ENCODE measurements around the gene LTBP2.

Gene LTBP2

GRCh38 chr14:74582910-74583581, 29.0 kb downstream of the LTBP2 start:
- Histone ChIP-seq H3K9me3 (ENCODE audit: control insufficient read depth, low read length) (no peaks in the 10 kb centered on the region), H3K27me3 (ENCODE audit: control insufficient read depth, insufficient read depth, low read length) (no peaks in the 10 kb centered on the region), H3K4me3 (ENCODE audit: low read length) (no peak overlapping the region), H3K4me1 (ENCODE audit: control insufficient read depth, insufficient read depth, low read length) (peaks cover 13% of the 10 kb centered on the region), H3K36me3 (ENCODE audit: control insufficient read depth, insufficient read depth, low read length) (no peaks in the 10 kb centered on the region), H3K9ac (ENCODE audit: low read length) (no peak overlapping the region)

GRCh38 chr14:74580275-74580672, 31.8 kb downstream of the LTBP2 start:
- no peaks in the 10 kb centered on the region for H3K36me3 ChIP-seq (ENCODE audit: control insufficient read depth, insufficient read depth, low read length)
- no peak overlapping the region for H3K9ac ChIP-seq (ENCODE audit: low read length)
- no peaks in the 10 kb centered on the region for H3K9me3 ChIP-seq (ENCODE audit: control insufficient read depth, low read length)
- H3K27me3 ChIP-seq (ENCODE audit: control insufficient read depth, insufficient read depth, low read length), result no peaks in the 10 kb centered on the region
- H3K4me1 ChIP-seq (ENCODE audit: control insufficient read depth, insufficient read depth, low read length), result peaks cover 13% of the 10 kb centered on the region
- H3K4me3 ChIP-seq (ENCODE audit: low read length), result no peak overlapping the region

DNA sequence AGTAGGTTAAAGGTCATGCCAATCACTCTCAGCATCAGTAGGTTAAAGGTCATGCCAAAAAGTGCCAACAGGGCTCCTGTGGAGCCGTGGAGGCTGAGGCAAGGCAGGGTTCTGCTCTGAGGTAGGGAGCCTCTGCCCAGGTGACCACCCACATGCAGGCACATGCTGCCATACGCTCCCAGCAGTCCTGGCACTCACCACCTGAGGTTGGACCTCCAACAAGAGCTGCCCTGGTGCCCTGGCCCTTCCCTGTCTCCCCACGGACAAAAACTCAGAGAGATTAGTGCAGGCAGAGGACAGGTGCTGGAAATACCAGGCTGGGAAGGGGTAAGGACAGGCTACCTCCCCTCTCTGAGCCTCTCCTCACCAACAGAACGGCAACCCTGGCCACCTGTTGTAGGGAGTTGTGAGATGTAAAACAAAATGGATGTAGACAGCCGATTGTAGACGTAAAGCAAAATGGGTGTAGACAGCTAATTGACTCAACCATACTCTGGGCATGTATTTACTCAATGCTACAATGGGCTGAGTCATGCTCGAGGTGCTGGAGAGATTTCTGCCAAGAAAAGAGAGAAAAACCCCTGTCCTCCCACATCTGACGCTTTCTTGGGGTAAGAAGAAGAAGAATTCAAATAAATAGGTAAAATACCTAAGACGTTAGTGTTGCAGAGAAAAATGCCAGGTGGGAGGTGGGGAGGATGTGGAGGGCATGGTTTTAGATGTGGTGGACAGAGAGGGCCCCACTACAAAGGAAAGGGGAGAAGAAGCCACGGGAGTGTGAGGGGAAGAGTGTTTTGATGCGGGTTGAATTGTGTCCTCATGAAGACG, 32.4 kb downstream of the LTBP2 start:
- Histone ChIP-seq H3K9me3 (ENCODE audit: control insufficient read depth, low read length) (no peaks in the 10 kb centered on the region), H3K9ac (ENCODE audit: low read length) (no peak overlapping the region), H3K4me3 (ENCODE audit: low read length) (no peak overlapping the region), H3K27me3 (ENCODE audit: control insufficient read depth, insufficient read depth, low read length) (no peaks in the 10 kb centered on the region), H3K36me3 (ENCODE audit: control insufficient read depth, insufficient read depth, low read length) (no peaks in the 10 kb centered on the region), H3K4me1 (ENCODE audit: control insufficient read depth, insufficient read depth, low read length) (peaks cover 13% of the 10 kb centered on the region)

- no peak overlapping the region for H3K4me3 ChIP-seq (ENCODE audit: low read length)
- H3K9ac ChIP-seq (ENCODE audit: low read length), result no peak overlapping the region
- no peaks in the 10 kb centered on the region for H3K36me3 ChIP-seq (ENCODE audit: control insufficient read depth, insufficient read depth, low read length)
- H3K27me3 ChIP-seq (ENCODE audit: control insufficient read depth, insufficient read depth, low read length), result no peaks in the 10 kb centered on the region
- peaks cover 13% of the 10 kb centered on the region for H3K4me1 ChIP-seq (ENCODE audit: control insufficient read depth, insufficient read depth, low read length)
- no peaks in the 10 kb centered on the region for H3K9me3 ChIP-seq (ENCODE audit: control insufficient read depth, low read length)
Observed at GRCh38 chr14:74578479-74578878, 33.6 kb downstream of the LTBP2 start.

DNA sequence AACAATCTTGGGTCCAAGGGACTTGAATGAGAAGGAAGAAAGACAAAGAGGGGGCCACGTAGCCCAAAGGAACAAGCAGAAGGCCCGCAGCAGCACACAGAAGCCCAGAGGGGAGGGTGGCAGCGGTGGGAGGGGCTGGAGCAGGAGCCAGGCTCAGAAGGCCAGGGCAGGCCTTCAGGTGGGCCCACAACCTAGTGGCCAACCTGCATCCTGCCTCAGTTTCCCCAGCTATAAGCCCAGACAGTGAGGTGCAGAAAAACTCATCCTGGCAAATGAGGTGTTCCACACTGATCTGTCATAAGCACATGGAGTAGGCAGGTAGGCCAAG, 34.1 kb downstream of the LTBP2 start:
- Histone ChIP-seq H3K27me3 (ENCODE audit: control insufficient read depth, insufficient read depth, low read length) (no peaks in the 10 kb centered on the region), H3K36me3 (ENCODE audit: control insufficient read depth, insufficient read depth, low read length) (no peaks in the 10 kb centered on the region), H3K9me3 (ENCODE audit: control insufficient read depth, low read length) (no peaks in the 10 kb centered on the region), H3K4me1 (ENCODE audit: control insufficient read depth, insufficient read depth, low read length) (peaks cover 17% of the 10 kb centered on the region), H3K9ac (ENCODE audit: low read length) (no peak overlapping the region), H3K4me3 (ENCODE audit: low read length) (no peak overlapping the region)

DNA sequence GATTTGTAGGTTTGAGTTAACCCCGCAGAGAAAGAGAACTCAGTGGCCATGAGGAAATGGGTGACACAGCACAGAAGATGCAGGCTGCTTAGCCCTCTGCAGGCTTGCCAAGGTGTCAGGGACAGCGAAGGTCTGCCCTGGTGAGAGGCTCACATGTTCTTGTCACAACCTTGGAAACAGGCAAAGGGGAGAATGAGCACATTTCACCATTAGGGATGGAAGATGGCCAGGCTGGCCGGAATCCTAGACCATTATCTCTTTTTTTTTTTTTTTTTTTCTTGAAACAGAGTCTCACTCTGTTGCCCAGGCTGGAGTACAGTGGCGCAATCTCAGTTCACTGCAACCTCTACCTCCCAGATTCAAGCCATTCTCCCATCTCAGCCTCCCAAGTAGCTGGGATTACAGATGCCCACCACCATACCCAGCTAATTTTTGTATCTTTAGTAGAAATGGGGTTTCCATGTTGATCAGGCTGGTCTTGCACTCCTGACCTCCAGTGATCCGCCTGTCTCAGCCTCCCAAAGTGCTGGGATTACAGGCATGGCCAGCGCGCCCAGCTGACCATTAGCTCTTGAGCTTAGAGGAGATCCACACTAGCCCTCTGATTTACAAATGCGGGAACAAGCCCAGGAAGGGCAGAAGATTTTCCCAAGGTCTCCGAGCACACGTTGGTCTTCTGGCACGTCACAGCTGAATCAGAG, 34.6 kb downstream of the LTBP2 start:
- Histone ChIP-seq H3K9ac (ENCODE audit: low read length) (no peak overlapping the region), H3K4me3 (ENCODE audit: low read length) (no peak overlapping the region), H3K4me1 (ENCODE audit: control insufficient read depth, insufficient read depth, low read length) (peaks cover 22% of the 10 kb centered on the region), H3K27me3 (ENCODE audit: control insufficient read depth, insufficient read depth, low read length) (no peaks in the 10 kb centered on the region), H3K9me3 (ENCODE audit: control insufficient read depth, low read length) (no peaks in the 10 kb centered on the region), H3K36me3 (ENCODE audit: control insufficient read depth, insufficient read depth, low read length) (no peaks in the 10 kb centered on the region)

DNA sequence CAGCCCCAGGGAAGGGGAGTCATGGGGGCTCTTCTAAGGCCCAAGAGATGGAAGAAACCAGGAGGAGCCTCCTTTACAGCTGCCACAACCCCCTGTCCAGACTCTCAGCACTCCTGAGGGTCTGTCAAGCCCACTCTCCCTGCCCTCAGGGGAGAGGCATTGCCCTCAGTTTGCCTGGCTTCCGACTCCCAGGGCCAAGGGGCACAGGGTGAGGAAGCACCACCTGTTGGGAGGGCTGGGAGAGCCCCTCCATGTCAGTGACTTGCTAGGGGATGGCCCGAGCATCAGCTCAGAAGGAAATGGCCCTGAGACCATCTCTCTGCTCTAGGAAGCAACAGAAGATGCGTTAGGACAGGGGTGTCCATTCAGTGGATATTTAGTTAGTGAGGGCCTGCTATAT, 36.1 kb downstream of the LTBP2 start:
- H3K4me3 ChIP-seq (ENCODE audit: low read length), result no peak overlapping the region
- no peaks in the 10 kb centered on the region for H3K27me3 ChIP-seq (ENCODE audit: control insufficient read depth, insufficient read depth, low read length)
- H3K4me1 ChIP-seq (ENCODE audit: control insufficient read depth, insufficient read depth, low read length), result peaks cover 22% of the 10 kb centered on the region
- H3K9ac ChIP-seq (ENCODE audit: low read length), result no peak overlapping the region
- no peaks in the 10 kb centered on the region for H3K9me3 ChIP-seq (ENCODE audit: control insufficient read depth, low read length)
- H3K36me3 ChIP-seq (ENCODE audit: control insufficient read depth, insufficient read depth, low read length), result no peaks in the 10 kb centered on the region

DNA sequence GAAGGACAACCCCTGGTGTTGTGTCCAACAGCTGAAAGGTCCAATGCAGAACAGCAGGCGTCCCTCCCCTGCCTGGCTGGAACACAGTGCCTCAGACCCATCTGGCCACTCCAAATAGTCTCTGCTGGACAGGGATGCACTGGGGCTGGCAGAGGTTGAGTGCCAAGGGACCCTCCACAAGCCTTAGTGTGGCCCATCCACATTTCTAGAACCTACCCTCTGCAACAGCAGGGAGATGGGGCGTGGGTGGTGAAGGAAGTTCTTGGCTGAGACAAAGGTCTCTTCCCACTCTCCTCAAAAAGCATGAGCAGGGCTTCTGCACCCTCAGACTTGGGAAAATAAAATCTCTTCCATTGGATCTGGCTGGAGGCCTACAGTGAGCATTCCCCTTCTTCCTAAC, 36.5 kb downstream of the LTBP2 start:
- no peaks in the 10 kb centered on the region for H3K9me3 ChIP-seq (ENCODE audit: control insufficient read depth, low read length)
- no peak overlapping the region for H3K9ac ChIP-seq (ENCODE audit: low read length)
- peaks cover 22% of the 10 kb centered on the region for H3K4me1 ChIP-seq (ENCODE audit: control insufficient read depth, insufficient read depth, low read length)
- H3K36me3 ChIP-seq (ENCODE audit: control insufficient read depth, insufficient read depth, low read length), result no peaks in the 10 kb centered on the region
- no peak overlapping the region for H3K4me3 ChIP-seq (ENCODE audit: low read length)
- H3K27me3 ChIP-seq (ENCODE audit: control insufficient read depth, insufficient read depth, low read length), result no peaks in the 10 kb centered on the region

DNA sequence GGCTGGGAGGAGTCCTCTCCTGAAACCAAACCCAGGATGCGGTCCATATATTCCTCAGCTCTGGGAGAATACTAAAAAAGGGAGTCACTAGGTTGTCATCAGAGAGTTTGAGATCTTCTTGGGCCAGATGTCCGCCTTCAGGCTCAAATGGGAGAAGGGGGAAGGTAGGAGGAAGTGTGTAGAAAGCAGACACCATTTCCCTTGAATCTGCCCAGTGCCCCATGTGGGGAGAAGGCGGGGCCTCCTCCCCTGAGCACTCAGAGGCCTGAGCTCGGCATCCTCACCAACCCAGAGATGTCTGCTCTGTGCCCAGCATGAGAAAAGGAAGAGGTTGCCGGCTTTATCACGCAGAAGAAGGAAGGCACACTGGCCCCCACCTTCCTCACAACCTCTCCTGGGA, 37.3 kb downstream of the LTBP2 start:
- H3K27me3 ChIP-seq (ENCODE audit: control insufficient read depth, insufficient read depth, low read length), result no peaks in the 10 kb centered on the region
- H3K4me1 ChIP-seq (ENCODE audit: control insufficient read depth, insufficient read depth, low read length), result peaks cover 15% of the 10 kb centered on the region
- no peaks in the 10 kb centered on the region for H3K36me3 ChIP-seq (ENCODE audit: control insufficient read depth, insufficient read depth, low read length)
- no peaks in the 10 kb centered on the region for H3K9me3 ChIP-seq (ENCODE audit: control insufficient read depth, low read length)
- H3K9ac ChIP-seq (ENCODE audit: low read length), result no peak overlapping the region
- H3K4me3 ChIP-seq (ENCODE audit: low read length), result no peak overlapping the region

- peaks cover 9% of the 10 kb centered on the region for H3K4me1 ChIP-seq (ENCODE audit: control insufficient read depth, insufficient read depth, low read length)
- no peaks in the 10 kb centered on the region for H3K9me3 ChIP-seq (ENCODE audit: control insufficient read depth, low read length)
- no peaks in the 10 kb centered on the region for H3K27me3 ChIP-seq (ENCODE audit: control insufficient read depth, insufficient read depth, low read length)
- H3K36me3 ChIP-seq (ENCODE audit: control insufficient read depth, insufficient read depth, low read length), result no peaks in the 10 kb centered on the region
- no peak overlapping the region for H3K9ac ChIP-seq (ENCODE audit: low read length)
- no peak overlapping the region for H3K4me3 ChIP-seq (ENCODE audit: low read length)
Observed at GRCh38 chr14:74574090-74574433, 38.0 kb downstream of the LTBP2 start.

DNA sequence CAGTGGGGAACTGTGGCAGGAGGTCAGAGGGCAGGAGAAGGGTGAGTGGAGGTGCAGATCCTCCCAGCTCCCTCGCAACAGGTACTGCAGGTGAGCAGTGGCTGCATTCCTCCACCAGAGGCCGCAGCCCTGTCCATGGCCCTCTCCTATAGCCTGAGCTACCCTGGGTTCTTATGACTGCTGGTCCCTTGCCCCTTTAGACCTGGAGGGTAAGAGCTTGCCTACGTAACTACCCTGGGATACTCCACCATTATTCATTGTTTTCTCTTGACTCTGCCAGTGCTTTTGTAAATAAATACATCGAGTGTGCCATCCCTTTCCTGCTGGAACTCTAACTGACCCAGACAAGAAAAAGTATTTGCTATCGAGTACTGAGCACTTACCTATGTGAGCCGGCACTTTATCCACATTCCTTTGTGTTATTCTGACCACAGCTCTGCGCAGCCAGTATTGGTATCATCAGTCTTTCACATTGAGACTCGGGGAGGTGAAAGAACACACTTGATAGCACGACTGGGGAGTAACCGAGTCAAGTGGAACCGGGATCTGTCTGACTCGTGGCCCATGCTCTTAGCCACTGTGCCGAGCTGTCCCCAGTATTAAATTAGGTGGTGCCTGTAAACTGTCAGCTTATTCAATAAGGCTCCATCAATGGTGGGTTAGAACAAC, 38.5 kb downstream of the LTBP2 start:
- H3K4me3 ChIP-seq (ENCODE audit: low read length), result no peak overlapping the region
- H3K9me3 ChIP-seq (ENCODE audit: control insufficient read depth, low read length), result no peaks in the 10 kb centered on the region
- peaks cover 9% of the 10 kb centered on the region for H3K4me1 ChIP-seq (ENCODE audit: control insufficient read depth, insufficient read depth, low read length)
- H3K9ac ChIP-seq (ENCODE audit: low read length), result no peak overlapping the region
- H3K36me3 ChIP-seq (ENCODE audit: control insufficient read depth, insufficient read depth, low read length), result no peaks in the 10 kb centered on the region
- H3K27me3 ChIP-seq (ENCODE audit: control insufficient read depth, insufficient read depth, low read length), result no peaks in the 10 kb centered on the region
